Measurements from ENCODE around the gene SHISA2.

GRCh38 chr13:26045142-26045541 lies 6.7 kb downstream of the SHISA2 start:
- no peak for TF ChIP-seq ZNF274 (IDR thresholded peaks at IDR 0.05; ENCODE audit: low read depth, low read length)
- TF ChIP-seq YY1 (IDR thresholded peaks at IDR 0.05; ENCODE audit: insufficient read depth, insufficient read length): no peak

All from NT2/D1 (cell line).